HG03139 (cell line): ENCODE data around the gene NCLN.
"Not testable (repeated sequence)": the region's sequence is repeated elsewhere in the genome, so short reads cannot be mapped to it uniquely, and the experiment has no call there.

ENCODE experiments used
- ATAC-seq: cut with Tn5 transposase; IDR thresholded peaks from one replicate; pipeline ENCODE4 v1.9.1; 2021; ENCODE audit not compliant: unreplicated experiment

Gene NCLN

DNA sequence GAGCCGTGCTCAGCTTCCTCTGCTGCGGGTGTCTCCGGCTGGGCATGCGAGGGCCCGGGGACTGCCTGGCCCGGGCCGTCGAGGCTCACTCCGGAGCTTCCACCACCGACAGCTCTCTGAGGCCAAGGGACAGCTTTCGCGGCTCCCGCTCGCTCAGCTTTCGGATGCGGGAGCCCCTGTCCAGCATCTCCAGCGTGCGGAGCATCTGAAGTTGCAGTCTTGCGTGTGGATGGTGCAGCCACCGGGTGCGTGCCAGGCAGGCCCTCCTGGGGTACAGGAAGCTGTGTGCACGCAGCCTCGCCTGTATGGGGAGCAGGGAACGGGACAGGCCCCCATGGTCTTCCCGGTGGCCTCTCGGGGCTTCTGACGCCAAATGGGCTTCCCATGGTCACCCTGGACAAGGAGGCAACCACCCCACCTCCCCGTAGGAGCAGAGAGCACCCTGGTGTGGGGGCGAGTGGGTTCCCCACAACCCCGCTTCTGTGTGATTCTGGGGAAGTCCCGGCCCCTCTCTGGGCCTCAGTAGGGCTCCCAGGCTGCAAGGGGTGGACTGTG, 5.9 kb upstream of the NCLN start:
- no peak for ATAC-seq

DNA sequence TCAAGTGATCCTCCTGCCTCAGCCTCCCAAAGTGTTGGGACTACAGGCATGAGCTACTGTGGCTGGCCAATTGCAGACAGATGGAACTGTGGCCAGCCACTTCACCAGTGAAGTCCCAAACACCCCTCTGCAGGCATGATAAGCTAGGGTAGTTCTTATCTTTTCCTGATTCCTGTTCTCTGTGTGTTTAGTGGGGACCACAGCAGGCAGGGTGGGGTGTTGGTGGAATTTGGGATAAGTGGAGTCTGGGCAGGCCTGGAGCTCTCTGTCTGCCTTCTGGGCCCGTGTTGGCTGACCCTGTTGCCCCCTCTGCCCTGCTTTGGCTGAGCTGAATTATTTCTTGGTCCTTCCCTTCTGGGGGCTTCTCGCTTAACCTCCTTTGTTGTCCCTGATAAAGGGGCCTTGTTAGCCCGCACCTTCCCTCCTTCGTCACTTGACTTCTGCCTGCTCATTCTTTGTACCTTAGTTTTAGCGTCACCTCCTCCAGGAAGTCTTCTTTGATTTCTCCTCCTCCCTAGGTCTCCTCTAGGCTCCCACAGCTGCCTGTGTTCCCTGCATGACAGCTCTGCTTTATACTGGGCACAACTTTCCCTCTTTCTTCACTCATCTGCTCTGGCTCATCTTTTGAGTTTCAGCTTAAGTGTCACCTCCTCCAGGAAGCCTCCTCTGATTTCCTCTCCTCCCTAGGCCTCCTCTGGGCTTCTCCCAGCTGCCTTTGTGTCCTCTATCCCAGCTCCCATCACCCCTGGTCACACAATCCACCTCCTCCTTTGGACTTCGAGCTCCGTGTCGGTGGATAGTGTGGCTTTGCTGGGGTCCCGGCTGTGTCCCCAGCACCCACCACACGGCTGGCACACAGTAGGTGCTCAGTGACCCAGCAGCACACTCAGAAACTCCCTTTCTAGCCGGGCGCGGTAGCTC, 1.7 kb upstream of the NCLN start:
- ATAC-seq = no peak

DNA sequence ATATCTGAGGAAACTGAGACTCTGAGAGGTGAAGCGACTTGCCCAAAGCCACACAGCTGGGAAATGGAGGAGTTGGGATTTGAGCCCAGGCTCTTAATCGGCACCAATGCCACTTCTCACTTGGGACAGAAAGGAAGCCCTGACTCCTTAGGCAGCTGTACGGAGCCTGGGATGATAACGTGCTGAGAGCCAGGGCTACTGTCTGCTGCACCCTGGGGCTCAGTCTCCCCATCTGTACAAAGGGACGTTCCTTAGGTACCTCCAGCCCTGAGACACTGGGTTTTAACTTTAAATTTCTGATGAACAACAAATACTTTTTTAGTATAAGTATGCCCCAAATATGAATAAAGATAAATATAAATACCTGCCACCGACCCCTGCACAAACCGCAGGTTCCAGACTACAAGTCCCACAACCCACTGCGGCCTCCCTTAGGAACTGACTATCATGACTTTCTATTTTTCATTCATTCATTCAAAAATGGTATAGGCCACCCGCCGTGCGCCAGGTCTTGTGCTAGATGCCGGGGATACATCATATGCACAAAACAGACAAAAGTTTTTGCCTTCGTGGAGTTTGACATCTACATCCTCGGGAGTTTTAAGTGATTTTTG, 776 bp upstream of the NCLN start:
- ATAC-seq = no peak

DNA sequence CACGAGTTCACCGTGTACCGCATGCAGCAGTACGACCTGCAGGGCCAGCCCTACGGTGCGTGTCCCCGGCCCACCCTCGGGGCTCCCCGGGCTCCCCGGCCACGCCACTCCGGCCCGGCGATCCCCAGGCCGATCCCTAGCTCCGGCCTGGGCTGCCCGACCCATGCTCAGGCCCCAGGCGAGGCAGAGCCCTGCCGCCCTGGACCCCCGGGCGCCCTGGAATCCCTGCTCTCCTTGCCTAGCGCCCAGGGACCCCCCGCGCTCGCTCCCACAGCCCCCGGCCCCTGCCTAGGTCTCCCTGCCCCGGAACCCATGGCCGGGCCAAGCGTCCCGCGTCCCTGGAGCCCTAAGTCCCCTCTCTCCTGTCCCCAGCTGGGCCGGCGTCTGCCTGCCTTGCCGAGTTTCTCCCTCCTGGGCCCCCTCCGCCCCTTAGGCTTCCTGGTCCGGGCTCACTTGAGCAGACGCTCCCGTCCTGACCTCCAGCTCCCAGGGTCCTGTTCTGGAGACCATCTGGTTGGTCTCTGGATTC, 494 bp downstream of the NCLN start:
- ATAC-seq = peak; percentile 20

DNA sequence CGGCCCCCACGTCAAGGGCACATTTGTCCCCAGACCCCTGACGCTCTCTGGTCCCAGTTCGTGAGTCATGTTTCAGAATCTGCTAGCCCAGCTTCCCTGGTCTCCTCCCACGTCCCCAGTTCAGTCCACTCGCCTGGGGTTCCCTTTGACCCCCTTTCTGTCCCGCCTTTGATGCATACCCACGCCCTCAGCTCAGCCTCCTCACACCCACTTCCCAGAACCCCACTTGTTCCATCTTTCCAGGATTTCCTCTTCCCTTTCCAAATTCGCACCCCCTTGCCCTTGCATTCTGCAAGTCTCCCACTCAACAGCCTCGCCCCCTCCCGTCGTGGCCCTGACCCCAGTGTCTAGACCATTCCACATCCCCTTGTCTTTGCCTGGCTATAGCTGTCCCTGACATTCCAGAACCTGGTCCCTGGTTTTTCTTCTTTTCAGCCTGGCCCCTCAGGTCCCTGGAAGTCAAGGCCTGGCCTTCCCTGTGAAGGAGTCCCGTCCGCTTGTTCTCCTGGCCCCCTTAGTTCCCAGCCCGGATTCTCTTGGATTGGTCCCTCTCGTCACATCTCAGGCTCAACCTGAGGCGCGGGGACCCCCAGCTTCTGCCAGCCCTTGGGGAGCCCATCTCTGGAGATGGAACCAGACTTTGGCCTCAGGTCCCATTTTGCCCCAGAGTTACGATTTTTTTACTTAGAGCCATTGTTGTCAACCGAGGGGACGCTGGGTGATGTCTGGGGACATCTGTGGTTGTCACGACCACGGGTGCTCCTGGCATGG, 1.3 kb downstream of the NCLN start:
- ATAC-seq = no peak

DNA sequence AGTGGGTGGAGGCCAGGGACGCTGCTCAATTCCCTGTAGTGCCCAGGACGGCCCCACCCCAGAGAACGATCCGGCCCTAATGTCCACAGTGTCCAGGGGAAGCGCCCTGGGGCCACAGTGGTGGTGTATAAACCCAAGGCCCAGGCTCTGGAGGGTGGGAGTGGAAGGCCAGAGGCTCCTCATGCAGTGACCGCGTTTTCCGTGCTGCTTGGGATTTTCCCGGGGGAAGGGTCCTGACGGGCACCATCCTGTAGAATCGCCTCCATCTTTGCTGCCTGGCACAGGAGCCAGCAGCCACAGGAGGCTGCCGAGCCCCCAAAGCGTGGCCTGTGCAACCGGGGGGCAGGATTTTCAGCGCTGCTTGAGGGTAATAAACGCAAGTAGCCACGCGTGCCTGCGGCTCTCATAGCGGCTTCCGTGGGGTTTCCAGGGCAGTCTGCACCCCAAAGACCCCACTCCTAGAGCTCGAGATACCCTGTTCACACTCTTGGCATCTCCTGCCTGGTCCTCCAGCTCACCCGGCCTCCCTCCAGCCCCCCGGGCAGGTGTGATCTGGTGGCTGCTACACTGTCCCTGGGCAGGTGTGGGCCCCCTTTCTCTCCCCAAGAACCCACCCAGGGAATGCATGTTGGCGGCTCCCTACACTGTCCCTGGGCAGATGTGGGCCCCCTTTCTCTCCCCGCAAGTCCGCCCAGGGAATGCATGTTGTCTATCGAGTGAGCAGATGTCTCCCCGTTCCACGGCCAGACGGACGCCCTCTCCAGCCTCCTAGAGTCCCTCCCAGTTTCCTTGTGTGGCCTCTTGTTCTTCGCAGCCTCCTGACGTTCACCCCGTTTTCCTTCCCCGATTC, 2.2 kb downstream of the NCLN start:
- no peak for ATAC-seq

DNA sequence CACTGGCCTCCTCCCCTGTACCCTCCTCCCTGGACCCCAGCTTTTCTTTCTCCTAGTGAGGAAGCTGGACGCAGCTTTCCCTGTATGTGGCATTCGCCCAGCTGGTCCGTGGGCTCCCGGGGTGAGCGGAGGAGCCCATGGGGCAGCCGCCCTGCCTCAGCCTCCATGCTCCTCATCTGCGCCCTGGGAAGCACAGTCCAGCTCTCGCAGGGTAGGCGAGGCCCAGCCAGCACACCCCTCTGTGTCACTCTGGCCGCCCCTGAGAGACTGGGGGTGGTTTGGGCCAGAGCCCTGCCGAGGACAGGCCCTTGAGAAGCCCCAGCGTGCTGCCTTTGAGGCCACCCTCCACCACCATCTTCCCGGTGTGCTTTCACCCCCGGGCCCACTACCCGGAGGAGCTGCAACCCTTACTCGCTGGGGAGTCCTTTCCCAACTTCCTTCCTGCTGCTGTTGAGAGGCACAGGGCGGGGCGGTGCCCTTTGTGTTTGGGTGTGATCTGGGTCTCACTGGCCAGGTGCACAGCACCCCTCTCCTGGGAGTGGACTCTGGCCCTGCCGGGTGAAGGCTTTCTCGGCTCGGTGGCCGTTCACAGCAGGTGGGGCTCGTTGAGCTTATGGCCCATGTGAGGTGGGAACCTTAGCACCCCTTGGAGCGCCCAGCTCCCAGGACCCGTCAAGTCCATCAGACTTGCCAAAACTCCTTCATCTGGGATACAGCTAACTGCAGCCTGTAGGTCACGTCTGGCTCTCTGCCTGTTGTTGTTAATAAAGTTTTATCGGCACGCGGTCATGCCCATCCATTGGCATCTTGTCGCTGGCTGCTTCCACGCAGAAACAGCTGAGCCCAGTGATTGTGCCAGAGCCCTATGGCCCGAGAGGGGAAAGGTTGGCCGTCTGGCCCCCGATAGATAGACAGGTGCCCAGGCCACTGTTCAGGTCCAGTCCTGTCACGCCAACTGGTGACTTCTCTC, 3.2 kb downstream of the NCLN start:
- no peak for ATAC-seq

DNA sequence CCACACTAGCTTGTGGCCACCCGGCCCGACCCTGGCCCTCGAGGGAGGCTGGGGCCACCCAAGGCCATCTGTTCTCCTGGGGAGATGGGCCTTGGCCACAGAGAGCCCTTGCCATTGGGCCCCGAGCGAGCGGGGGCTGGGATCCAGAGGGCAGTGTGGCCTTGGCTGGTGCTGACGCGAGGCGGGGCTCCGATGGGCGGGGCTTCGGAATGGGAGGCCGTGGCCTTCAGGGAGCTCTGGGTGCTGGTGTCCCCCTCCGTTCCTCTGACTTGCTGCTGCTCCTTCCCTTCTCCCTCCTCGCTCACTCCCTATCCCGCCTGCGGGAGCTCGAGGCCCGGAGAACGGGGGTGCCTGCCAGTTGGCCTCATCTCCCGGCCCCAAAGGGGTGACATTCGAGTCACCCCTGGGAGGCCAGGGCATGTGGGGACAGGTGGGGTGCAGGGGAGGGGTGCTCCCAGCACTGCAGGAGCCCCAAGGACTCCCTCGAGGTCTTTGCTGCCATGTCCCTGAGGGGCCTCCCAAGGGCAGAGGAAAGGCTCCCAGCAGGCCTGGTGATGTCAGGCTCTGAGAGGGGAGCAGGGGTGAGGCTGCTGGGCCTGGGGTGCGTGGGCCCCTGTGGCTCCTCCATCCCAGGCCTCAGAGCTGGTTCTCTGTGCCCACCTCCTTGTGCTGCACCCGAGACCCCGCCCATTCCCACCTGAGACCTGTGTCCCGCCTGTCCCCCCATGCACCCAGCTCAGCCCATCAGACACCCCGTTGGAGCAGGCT, 4.2 kb downstream of the NCLN start:
- ATAC-seq = no peak

DNA sequence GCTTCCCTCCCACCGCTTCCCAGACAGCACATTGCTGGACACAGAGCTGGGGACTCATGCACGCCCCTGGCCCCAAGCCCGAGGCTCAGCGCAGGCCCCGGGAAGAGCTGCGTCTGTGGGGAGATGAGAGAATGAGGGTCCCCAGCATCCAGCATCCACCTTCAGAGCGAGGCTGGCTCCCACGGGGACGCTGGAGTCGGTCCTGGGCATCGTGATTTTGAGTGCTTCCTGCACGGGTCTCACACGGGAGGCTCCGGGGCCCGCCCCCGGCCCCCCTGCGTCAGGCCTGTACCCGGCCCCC, 4.7 kb downstream of the NCLN start:
- no peak for ATAC-seq

DNA sequence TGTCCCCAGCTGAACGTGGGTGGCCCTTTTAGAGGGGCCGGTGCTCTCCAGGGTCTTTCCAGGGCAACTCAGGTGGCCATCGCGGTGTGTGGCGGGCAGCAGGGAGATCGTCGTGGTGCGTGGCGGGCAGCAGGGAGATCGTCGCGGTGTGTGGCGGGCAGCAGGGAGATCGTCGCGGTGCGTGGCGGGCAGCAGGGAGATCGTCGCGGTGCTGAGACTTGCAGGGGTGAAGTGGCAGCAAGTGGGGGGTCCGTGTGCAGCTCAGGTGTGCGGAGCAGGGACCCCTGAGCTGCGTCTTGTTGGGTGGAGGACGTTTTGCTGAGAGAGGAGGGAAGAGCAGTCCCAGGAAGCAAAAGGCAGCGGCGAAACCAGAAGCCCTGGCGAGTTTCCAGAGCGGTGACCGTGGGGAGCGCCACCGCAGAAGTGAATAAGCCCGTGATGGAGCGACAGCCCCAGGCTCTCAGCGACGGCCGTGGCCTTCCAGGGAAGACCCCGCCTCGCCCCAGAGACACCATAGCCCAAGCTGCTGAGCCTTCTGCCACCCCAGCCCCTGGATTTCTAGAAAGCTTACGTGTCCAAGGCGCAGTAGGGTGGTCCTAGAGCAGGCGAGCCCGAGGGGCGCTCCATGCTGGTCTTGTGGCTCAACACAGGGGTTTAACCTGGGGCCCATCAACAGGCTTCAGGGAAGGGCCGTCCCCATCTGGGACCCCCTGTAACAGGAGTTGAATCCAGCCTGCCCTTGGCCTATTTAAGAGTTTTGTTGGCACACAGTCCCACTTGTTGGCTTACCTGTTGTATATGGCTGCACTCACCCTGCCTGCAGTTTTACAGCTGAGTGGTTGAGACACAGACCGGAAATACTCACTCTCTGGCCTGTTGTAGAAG, 5.4 kb downstream of the NCLN start:
- ATAC-seq = no peak

DNA sequence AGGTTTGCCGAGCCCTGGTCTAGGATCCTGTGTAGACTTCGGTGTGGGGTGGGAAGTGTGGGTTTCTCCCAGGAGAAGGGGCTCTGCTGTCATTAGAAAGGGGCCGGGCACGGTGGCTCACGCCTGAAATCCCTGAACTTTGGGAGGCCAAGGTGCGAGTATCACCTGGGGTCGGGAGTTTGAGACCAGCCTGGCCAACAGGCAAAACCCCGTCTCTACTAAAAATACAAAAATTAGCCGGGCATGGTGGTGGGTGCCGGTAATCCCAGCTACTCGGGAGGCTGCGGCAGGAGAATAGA, 6.0 kb downstream of the NCLN start:
- not testable (repeated sequence) for ATAC-seq

DNA sequence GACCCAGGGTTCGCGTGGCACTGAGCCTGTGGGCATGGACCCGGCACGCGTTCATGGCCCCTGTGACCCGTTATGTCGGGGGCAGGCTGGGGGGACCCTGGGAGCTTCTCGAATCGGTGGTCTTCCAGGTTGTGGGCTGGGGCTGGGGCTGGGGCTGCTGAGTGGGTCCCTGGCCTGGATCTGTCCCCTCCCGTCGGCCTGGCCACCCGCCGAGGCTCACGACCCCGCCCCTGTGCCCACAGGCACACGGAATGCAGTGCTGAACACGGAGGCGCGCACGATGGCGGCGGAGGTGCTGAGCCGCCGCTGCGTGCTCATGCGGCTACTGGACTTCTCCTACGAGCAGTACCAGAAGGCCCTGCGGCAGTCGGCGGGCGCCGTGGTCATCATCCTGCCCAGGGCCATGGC, 6.5 kb downstream of the NCLN start:
- no peak for ATAC-seq

DNA sequence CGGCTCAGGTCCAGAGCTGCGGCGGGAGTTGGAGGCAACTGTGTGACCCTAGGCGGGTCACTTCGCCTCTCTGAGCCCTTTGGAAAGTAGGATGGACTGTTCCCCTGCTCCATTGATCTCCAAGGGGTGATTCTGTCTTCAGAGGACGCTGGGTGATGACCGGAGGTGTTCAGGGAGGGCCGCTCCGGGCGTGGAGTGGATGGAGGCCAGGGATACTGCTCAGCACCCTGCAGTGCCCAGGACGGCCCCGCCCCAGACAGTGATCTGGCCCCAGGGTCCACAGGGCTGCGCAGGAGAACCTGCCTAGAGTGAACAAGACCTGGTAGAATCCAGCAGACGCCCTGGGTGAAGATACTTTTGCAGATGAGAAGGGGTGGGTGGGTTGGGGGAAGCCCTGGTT, 7.0 kb downstream of the NCLN start:
- no peak for ATAC-seq

DNA sequence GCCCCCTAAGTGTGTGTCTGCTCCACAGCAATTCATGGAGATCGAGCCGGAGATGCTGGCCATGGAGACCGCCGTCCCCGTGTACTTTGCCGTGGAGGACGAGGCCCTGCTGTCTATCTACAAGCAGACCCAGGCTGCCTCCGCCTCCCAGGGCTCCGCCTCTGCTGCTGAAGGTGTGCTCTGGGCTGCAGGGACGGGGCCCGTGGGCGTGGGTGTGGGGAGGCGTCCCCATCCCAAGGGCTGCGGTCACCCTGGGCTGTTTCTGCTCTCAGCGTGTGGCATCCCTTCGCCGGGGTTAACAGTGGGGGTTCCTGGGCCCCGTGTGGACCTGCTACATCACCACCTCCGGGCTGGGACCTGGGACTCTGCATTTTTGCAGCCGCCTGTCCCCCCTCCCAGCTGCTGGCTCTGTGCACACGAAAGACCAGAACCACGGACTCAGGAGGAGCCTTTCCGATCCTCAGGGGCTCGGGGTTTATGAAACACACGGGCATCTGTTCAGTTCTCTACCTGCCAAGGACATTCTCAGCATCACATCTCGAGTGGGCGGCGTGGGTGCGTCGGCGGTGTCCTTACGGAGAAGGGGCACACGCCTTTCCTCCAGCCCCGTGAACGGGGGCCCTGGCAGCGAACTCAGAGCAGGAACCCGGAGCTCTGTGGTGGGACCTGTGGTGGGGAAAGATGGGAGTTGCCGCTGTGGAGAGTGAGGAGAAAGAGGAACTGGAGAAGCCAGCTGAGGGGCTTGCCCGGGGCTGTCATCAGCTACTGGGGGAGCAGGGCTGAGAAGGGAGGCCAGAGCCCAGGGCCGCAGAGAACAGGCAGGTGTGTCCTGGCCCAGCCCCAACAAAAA, 7.8 kb downstream of the NCLN start:
- ATAC-seq = no peak

DNA sequence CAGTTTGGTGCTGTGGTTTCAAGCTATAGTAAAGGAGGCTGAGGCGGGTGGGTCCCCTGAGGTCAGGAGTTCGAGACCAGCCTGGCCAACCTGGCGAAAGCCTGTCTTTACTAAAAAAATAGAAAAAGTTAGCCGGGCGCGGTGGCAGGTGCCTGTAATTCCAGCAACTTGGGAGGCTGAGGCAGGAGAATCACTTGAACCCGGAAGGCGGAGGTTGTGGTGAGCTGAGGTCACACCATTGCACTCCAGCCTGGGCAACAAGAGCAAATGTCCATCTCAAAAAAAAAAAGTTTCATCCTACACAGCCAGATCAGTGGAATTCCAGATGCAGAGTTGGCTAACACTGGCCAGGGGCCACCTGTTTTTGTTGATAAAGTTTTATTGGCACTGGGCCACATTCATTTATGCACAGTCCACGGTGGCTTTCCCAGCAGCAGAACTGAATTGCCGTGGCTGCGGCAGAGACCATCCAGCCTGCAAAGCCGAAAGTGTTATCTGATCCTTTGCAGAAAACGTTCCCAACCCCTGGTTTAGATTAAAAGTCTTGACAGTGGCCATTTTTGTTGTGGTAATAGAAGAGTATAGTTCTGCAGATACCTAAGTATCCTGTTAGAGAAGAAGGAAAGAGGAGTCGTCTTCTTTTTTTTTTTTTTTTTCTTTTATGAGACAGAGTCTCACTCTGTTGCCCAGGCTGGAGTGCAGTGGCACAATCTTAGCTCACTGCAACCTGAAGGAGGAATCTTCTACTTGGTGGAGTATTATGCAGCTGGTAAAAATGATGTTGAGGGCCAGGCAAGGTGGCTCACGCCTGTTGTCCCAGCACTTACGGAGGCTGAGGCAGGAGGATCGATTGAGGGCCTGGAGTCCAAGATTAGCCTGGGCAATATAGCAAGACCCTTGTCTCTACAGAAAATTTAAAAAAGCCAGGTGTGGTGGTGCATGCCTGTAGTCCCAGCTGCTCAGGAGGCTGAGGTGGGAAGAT, 8.7 kb downstream of the NCLN start:
- ATAC-seq = no peak
